Left lung (tissue), 10 donors: ENCODE results near the gene SHISA8. TPM values are rescaled to one million over a fixed set of nuclear protein-coding genes. Genes with fewer than 3 reads are reported as not detected.
A peak's percentile ranks its signal among the peaks of the same experiment; 100 is the strongest.
"Not testable (repeated sequence)": the region's sequence is repeated elsewhere in the genome, so short reads cannot be mapped to it uniquely, and the experiment has no call there.

Experiments used
- ATAC-seq: fragments of 200-7000 bp; cut with Tn5 transposase; one replicate; pipeline ENCODE4 v1.9.1; 2020; ENCODE audit warnings: moderate library complexity
- DNase-seq, 4 donors: peaks; one replicate each; pipeline ENCODE4 v3.0.0-alpha.2; 2013 to 2020
- H3K27ac ChIP-seq, 2 donors: fragments of 200-600 bp; sonication (generic) in 1 of 2; one replicate each; pipeline versions ENCODE4 v1.5.0 to v1.8.0; 2020 to 2021
- H3K27me3 ChIP-seq, 2 donors: fragments of 200-600 bp; sonication (generic) in 1 of 2; one replicate each; pipeline versions ENCODE4 v1.5.0 to v1.8.0; 2020 to 2021
- H3K36me3 ChIP-seq, 2 donors: fragments of 200-600 bp; sonication (generic) in 1 of 2; one replicate each; pipeline versions ENCODE4 v1.5.0 to v1.8.0; 2020 to 2021
- H3K4me1 ChIP-seq, 2 donors: fragments of 200-600 bp; one replicate each; pipeline ENCODE4 v1.8.0; 2021
- H3K4me3 ChIP-seq, 2 donors: fragments of 200-600 bp; sonication (generic) in 1 of 2; one replicate each; pipeline versions ENCODE4 v1.5.0 to v1.8.0; 2020 to 2021; ENCODE audit warnings: mild to moderate bottlenecking in 1 of 2
- H3K9me3 ChIP-seq, 2 donors: fragments of 200-600 bp; sonication (generic) in 1 of 2; one replicate each; pipeline versions ENCODE4 v1.5.0 to v1.8.0; 2020 to 2021
- CTCF ChIP-seq, 2 donors: fragments of 200-600 bp; sonication (generic) in 1 of 2; IDR thresholded peaks; one replicate each; pipeline versions ENCODE4 v1.5.0 to v1.8.0; 2021; ENCODE audit warnings: antibody characterized with exemption in 2 of 2
- intact Hi-C, 2 donors: fragments of 100-400 bp; cut with DNase I; formaldehyde crosslinking; loops; one replicate each; pipeline versions ENCODE4 v1.11.2 to v1.14.2; 2022
- polyA plus RNA-seq, 6 donors: library from polyadenylated mRNA; unstranded; fragments of 120-200 nt; gene quantifications; one replicate each; pipeline ENCODE4 v1.2.1, GENCODE V29; 2013; ENCODE audit not compliant: insufficient read length in 6 of 6
- total RNA-seq, 2 donors: library from RNA; stranded (reverse); fragmentation: NEBNext Ultra II Directional; extraction: Animal tissue kit (Norgen Biotek cat#: 25700); gene quantifications; one replicate each; pipeline ENCODE4 v1.2.1, GENCODE V29; 2021
- donor health status: DM: no; HTN: yes; CAD: no.
- donor health status: DM: no; HTN: no; CAD: no.

SHISA8 gene
- total and polyA plus RNA-seq, 8 donors: 0.11 to 0.24 TPM; not detected in 6

- no peak for TF ChIP-seq CTCF (IDR thresholded peaks at IDR 0.05)
- intact Hi-C loops: no loop called here
- Histone ChIP-seq H3K27ac (no peak overlapping the region), H3K4me3 (no peak overlapping the region), H3K4me1 (no peaks in the 10 kb centered on the region), H3K36me3 (peaks cover 7 to 100% of the 10 kb centered on the region in 2 donors), H3K27me3 (no peaks in the 10 kb centered on the region), H3K9me3 (no peaks in the 10 kb centered on the region)
- ATAC-seq (no peak), DNase-seq (no peak)
Observed at GRCh38 chr22:41874090-41874489, 40.8 kb downstream of the SHISA8 start.

- Histone ChIP-seq H3K9me3 (no peaks in the 10 kb centered on the region), H3K27ac (no peak overlapping the region), H3K36me3 (peaks cover 7 to 100% of the 10 kb centered on the region in 2 donors), H3K4me1 (no peaks in the 10 kb centered on the region), H3K4me3 (no peak overlapping the region), H3K27me3 (no peaks in the 10 kb centered on the region)
- DNase-seq: no peak
- intact Hi-C loops: no loop called here
- no peak for TF ChIP-seq CTCF (IDR thresholded peaks at IDR 0.05)
- no peak for ATAC-seq
Observed at GRCh38 chr22:41873391-41873790, 41.5 kb downstream of the SHISA8 start.

- H3K4me1 ChIP-seq: no peaks in the 10 kb centered on the region
Observed at GRCh38 chr22:41870786-41871185, 44.1 kb downstream of the SHISA8 start.

GRCh38 chr22:41870081-41870480 is 44.8 kb downstream of the SHISA8 start:
- ATAC-seq, H3K27me3 ChIP-seq, intact Hi-C loops, H3K4me3 ChIP-seq, H3K4me1 ChIP-seq, DNase-seq, H3K9me3 ChIP-seq, H3K27ac ChIP-seq: not testable (repeated sequence)
- peaks cover 7 to 90% of the 10 kb centered on the region in 2 donors for H3K36me3 ChIP-seq

More at GRCh38 chr22:41870786-41871185, 44.1 kb downstream of the SHISA8 start:
- DNase-seq (no peak), ATAC-seq (no peak)
- Histone ChIP-seq H3K4me3 (no peak overlapping the region), H3K27me3 (no peaks in the 10 kb centered on the region), H3K9me3 (no peaks in the 10 kb centered on the region), H3K27ac (no peak overlapping the region), H3K36me3 (peaks cover 7 to 97% of the 10 kb centered on the region in 2 donors)
- TF ChIP-seq CTCF (IDR thresholded peaks at IDR 0.05): no peak
- intact Hi-C loops: no loop called here

- ATAC-seq (no peak), DNase-seq (no peak)
- TF ChIP-seq CTCF (IDR thresholded peaks at IDR 0.05): no peak
- Histone ChIP-seq H3K36me3 (peaks cover 0 to 74% of the 10 kb centered on the region in 2 donors), H3K9me3 (no peaks in the 10 kb centered on the region), H3K4me1 (peaks cover 0 to 8% of the 10 kb centered on the region in 2 donors), H3K4me3 (no peak overlapping the region), H3K27ac (no peak overlapping the region), H3K27me3 (no peaks in the 10 kb centered on the region)
- intact Hi-C loops: no loop called here
Observed at GRCh38 chr22:41868556-41868955, 46.3 kb downstream of the SHISA8 start.

- no peak for TF ChIP-seq CTCF (IDR thresholded peaks at IDR 0.05)
- DNase-seq: no peak
- H3K4me3 ChIP-seq: no peak overlapping the region
- intact Hi-C loops: no loop called here
- H3K27ac ChIP-seq: peak overlapping the region in 1 of 2 donors; percentile 74
- no peaks in the 10 kb centered on the region for H3K9me3 ChIP-seq
- H3K4me1 ChIP-seq: peaks cover 8 to 51% of the 10 kb centered on the region in 2 donors
- peaks cover 0 to 23% of the 10 kb centered on the region in 2 donors for H3K36me3 ChIP-seq
- ATAC-seq: peak; percentile 82
- no peaks in the 10 kb centered on the region for H3K27me3 ChIP-seq
Observed at GRCh38 chr22:41863472-41863871, 51.4 kb downstream of the SHISA8 start.
